Activated naive CD8-positive, alpha-beta T cell treated with anti-CD3 and anti-CD28 coated beads for 36 hours (primary cell): ENCODE results near the gene KIAA0825. TPM values are rescaled to one million over a fixed set of nuclear protein-coding genes. Genes with fewer than 3 reads are reported as not detected.
"Not testable (repeated sequence)": the region's sequence is repeated elsewhere in the genome, so short reads cannot be mapped to it uniquely, and the experiment has no call there.

ENCODE experiments used
- DNase-seq: peaks from one replicate; pipeline ENCODE4 v3.0.0; 2021
- H3K27ac Mint-ChIP-seq: one replicate; pipeline ENCODE4 v1.8.0; 2022; ENCODE audit warnings: mild to moderate bottlenecking, moderate library complexity, mixed read lengths
- H3K27me3 Mint-ChIP-seq: one replicate; pipeline ENCODE4 v1.8.0; 2022; ENCODE audit warnings: mild to moderate bottlenecking, mixed read lengths
- H3K36me3 Mint-ChIP-seq: one replicate; pipeline ENCODE4 v1.8.0; 2021; ENCODE audit warnings: mild to moderate bottlenecking, mixed read lengths
- H3K4me1 Mint-ChIP-seq: one replicate; pipeline ENCODE4 v1.8.0; 2021; ENCODE audit warnings: mixed read lengths
- H3K4me3 Mint-ChIP-seq: one replicate; pipeline ENCODE4 v1.8.0; 2022; ENCODE audit warnings: mild to moderate bottlenecking, moderate library complexity, mixed read lengths
- H3K9me3 Mint-ChIP-seq: one replicate; pipeline ENCODE4 v1.8.0; 2022; ENCODE audit warnings: mixed read lengths
- total RNA-seq, 2 experiments: library from RNA; stranded (reverse); gene quantifications; one replicate each; pipeline ENCODE4 v1.2.3, GENCODE V29; 2021

KIAA0825 gene
- total RNA-seq, 2 experiments from 2014 or later, result 0.76 to 1.0 TPM

GRCh38 chr5:94361832-94362796 lies 256.3 kb downstream of the KIAA0825 start:
- Mint-ChIP-seq H3K9me3 (no peaks in the 10 kb centered on the region), H3K27ac (no peak overlapping the region), H3K27me3 (no peaks in the 10 kb centered on the region), H3K4me1 (no peaks in the 10 kb centered on the region), H3K4me3 (no peak overlapping the region), H3K36me3 (no peaks in the 10 kb centered on the region)
- no peak for DNase-seq

GRCh38 chr5:94361161-94361560 lies 257.2 kb downstream of the KIAA0825 start:
- Mint-ChIP-seq H3K4me3 (no peak overlapping the region), H3K27ac (no peak overlapping the region), H3K4me1 (no peaks in the 10 kb centered on the region), H3K36me3 (no peaks in the 10 kb centered on the region), H3K9me3 (no peaks in the 10 kb centered on the region), H3K27me3 (no peaks in the 10 kb centered on the region)
- no peak for DNase-seq

GRCh38 chr5:94360382-94361130 lies 257.8 kb downstream of the KIAA0825 start:
- Mint-ChIP-seq H3K27ac (no peak overlapping the region), H3K9me3 (no peaks in the 10 kb centered on the region), H3K4me1 (no peaks in the 10 kb centered on the region), H3K27me3 (no peaks in the 10 kb centered on the region), H3K36me3 (no peaks in the 10 kb centered on the region), H3K4me3 (no peak overlapping the region)
- no peak for DNase-seq

GRCh38 chr5:94359880-94360279 lies 258.5 kb downstream of the KIAA0825 start:
- no peak for DNase-seq
- no peaks in the 10 kb centered on the region for H3K27me3 Mint-ChIP-seq
- no peak overlapping the region for H3K4me3 Mint-ChIP-seq
- no peak overlapping the region for H3K27ac Mint-ChIP-seq
- no peaks in the 10 kb centered on the region for H3K4me1 Mint-ChIP-seq
- H3K9me3 Mint-ChIP-seq, result no peaks in the 10 kb centered on the region
- no peaks in the 10 kb centered on the region for H3K36me3 Mint-ChIP-seq

- Mint-ChIP-seq H3K27me3 (no peaks in the 10 kb centered on the region), H3K27ac (no peak overlapping the region), H3K36me3 (peaks cover 1% of the 10 kb centered on the region), H3K4me3 (no peak overlapping the region), H3K9me3 (peaks cover 9% of the 10 kb centered on the region), H3K4me1 (no peaks in the 10 kb centered on the region)
- DNase-seq, result no peak
Observed at GRCh38 chr5:94355811-94356210, 262.6 kb downstream of the KIAA0825 start.

GRCh38 chr5:94354837-94355485 lies 263.4 kb downstream of the KIAA0825 start:
- not testable (repeated sequence) for H3K36me3 Mint-ChIP-seq, DNase-seq, H3K27ac Mint-ChIP-seq, H3K27me3 Mint-ChIP-seq, H3K4me1 Mint-ChIP-seq, H3K4me3 Mint-ChIP-seq
- H3K9me3 Mint-ChIP-seq, result peaks cover 10% of the 10 kb centered on the region

- H3K27ac Mint-ChIP-seq, result no peak overlapping the region
- no peak for DNase-seq
- H3K4me1 Mint-ChIP-seq, result peaks cover 6% of the 10 kb centered on the region
- H3K9me3 Mint-ChIP-seq, result peaks cover 14% of the 10 kb centered on the region
- H3K36me3 Mint-ChIP-seq, result peaks cover 1% of the 10 kb centered on the region
- no peaks in the 10 kb centered on the region for H3K27me3 Mint-ChIP-seq
- H3K4me3 Mint-ChIP-seq, result no peak overlapping the region
Observed at GRCh38 chr5:94353605-94354004, 264.8 kb downstream of the KIAA0825 start.

- no peak overlapping the region for H3K27ac Mint-ChIP-seq
- no peaks in the 10 kb centered on the region for H3K27me3 Mint-ChIP-seq
- peaks cover 6% of the 10 kb centered on the region for H3K4me1 Mint-ChIP-seq
- no peak overlapping the region for H3K4me3 Mint-ChIP-seq
- peaks cover 16% of the 10 kb centered on the region for H3K9me3 Mint-ChIP-seq
- DNase-seq, result no peak
- peaks cover 3% of the 10 kb centered on the region for H3K36me3 Mint-ChIP-seq
Observed at GRCh38 chr5:94347130-94347529, 271.3 kb downstream of the KIAA0825 start.

GRCh38 chr5:94345257-94345656 lies 273.1 kb downstream of the KIAA0825 start:
- Mint-ChIP-seq H3K27ac (no peak overlapping the region), H3K9me3 (peaks cover 13% of the 10 kb centered on the region), H3K4me1 (peaks cover 6% of the 10 kb centered on the region), H3K27me3 (no peaks in the 10 kb centered on the region), H3K4me3 (no peak overlapping the region), H3K36me3 (peaks cover 2% of the 10 kb centered on the region)
- no peak for DNase-seq

- no peak for DNase-seq
- Mint-ChIP-seq H3K4me3 (no peak overlapping the region), H3K27me3 (no peaks in the 10 kb centered on the region), H3K9me3 (peaks cover 4% of the 10 kb centered on the region), H3K27ac (no peak overlapping the region), H3K36me3 (peaks cover 3% of the 10 kb centered on the region), H3K4me1 (no peaks in the 10 kb centered on the region)
Observed at GRCh38 chr5:94337617-94338016, 280.8 kb downstream of the KIAA0825 start.

- Mint-ChIP-seq H3K9me3 (peaks cover 4% of the 10 kb centered on the region), H3K27ac (no peak overlapping the region), H3K27me3 (no peaks in the 10 kb centered on the region), H3K4me3 (no peak overlapping the region), H3K4me1 (no peaks in the 10 kb centered on the region), H3K36me3 (peaks cover 3% of the 10 kb centered on the region)
- no peak for DNase-seq
Observed at GRCh38 chr5:94335936-94336335, 282.5 kb downstream of the KIAA0825 start.

- H3K27ac Mint-ChIP-seq, result no peak overlapping the region
- peaks cover 13% of the 10 kb centered on the region for H3K9me3 Mint-ChIP-seq
- no peaks in the 10 kb centered on the region for H3K27me3 Mint-ChIP-seq
- H3K4me1 Mint-ChIP-seq, result no peaks in the 10 kb centered on the region
- H3K36me3 Mint-ChIP-seq, result no peaks in the 10 kb centered on the region
- no peak overlapping the region for H3K4me3 Mint-ChIP-seq
- DNase-seq, result no peak
Observed at GRCh38 chr5:94329115-94329514, 289.3 kb downstream of the KIAA0825 start.

- no peak overlapping the region for H3K27ac Mint-ChIP-seq
- no peak overlapping the region for H3K4me3 Mint-ChIP-seq
- H3K36me3 Mint-ChIP-seq, result no peaks in the 10 kb centered on the region
- DNase-seq, result no peak
- peaks cover 13% of the 10 kb centered on the region for H3K9me3 Mint-ChIP-seq
- no peaks in the 10 kb centered on the region for H3K27me3 Mint-ChIP-seq
- no peaks in the 10 kb centered on the region for H3K4me1 Mint-ChIP-seq
Observed at GRCh38 chr5:94326586-94326985, 291.8 kb downstream of the KIAA0825 start.

GRCh38 chr5:94316916-94317838 lies 301.2 kb downstream of the KIAA0825 start:
- H3K27ac Mint-ChIP-seq, result no peak overlapping the region
- H3K9me3 Mint-ChIP-seq, result no peaks in the 10 kb centered on the region
- no peak for DNase-seq
- no peaks in the 10 kb centered on the region for H3K36me3 Mint-ChIP-seq
- H3K27me3 Mint-ChIP-seq, result no peaks in the 10 kb centered on the region
- H3K4me3 Mint-ChIP-seq, result no peak overlapping the region
- H3K4me1 Mint-ChIP-seq, result peaks cover 6% of the 10 kb centered on the region
